HEK293 (cell line): ENCODE data around the gene CLCN2.
A peak's percentile ranks its signal among the peaks of the same experiment; 100 is the strongest.

Source experiments
- CTCF ChIA-PET: fragments of 350-600 bp; formaldehyde crosslinking; extraction: SDS; loops from one replicate; lab custom pipeline; 2021; ENCODE audit warnings: antibody characterized with exemption; lab: Yijun Ruan, JAX
- POLR2A ChIA-PET: fragments of 300-600 bp; formaldehyde crosslinking; extraction: SDS; loops from one replicate; lab custom pipeline; 2020; ENCODE audit warnings: antibody characterized with exemption, inconsistent platforms; lab: Yijun Ruan, JAX
- H3K27ac ChIP-seq: fragments of 200-500 bp; sonication (Bioruptor generic); 2 replicates; pipeline ENCODE4 v1.5.1; 2014; ENCODE audit warnings: low read depth, low read length, control low read depth, inconsistent platforms; ENCODE audit errors: extremely low read depth
- H3K36me3 ChIP-seq, 2 experiments: fragments of 200-500 bp in 1 of 2; sonication (Bioruptor generic) in 1 of 2; 1 replicate in 1 of 2; 2 replicates in 1 of 2; pipeline ENCODE4 v1.5.1; 2014 to 2017; ENCODE audit warnings: inconsistent platforms in 2 of 2, low read length in 2 of 2; ENCODE audit not compliant: control insufficient read depth in 2 of 2, insufficient read depth in 1 of 2
- H3K4me1 ChIP-seq: fragments of 200-500 bp; sonication (Bioruptor generic); 2 replicates; pipeline ENCODE4 v1.5.1; 2014; ENCODE audit warnings: mild to moderate bottlenecking, low read length, inconsistent platforms; ENCODE audit not compliant: control insufficient read depth, insufficient read depth
- H3K4me3 ChIP-seq: 2 replicates; pipeline ENCODE4 v1.5.1; 2011; ENCODE audit warnings: low read depth, mild to moderate bottlenecking, control low read depth, low read length, moderate library complexity
- H3K9me3 ChIP-seq: fragments of 200-500 bp; sonication (Bioruptor generic); 2 replicates; pipeline ENCODE4 v1.5.1; 2014; ENCODE audit warnings: low read depth, low read length, inconsistent platforms; ENCODE audit not compliant: control insufficient read depth, insufficient read depth
- GLI2 ChIP-seq: fragments of 450-650 bp; formaldehyde crosslinking; IDR thresholded peaks from 2 replicates; pipeline ENCODE4; 2017; ENCODE audit warnings: missing biosample characterization, missing genetic modification characterization, low read depth, borderline replicate concordance
- HOXC10 ChIP-seq: sonication (generic); formaldehyde crosslinking; IDR thresholded peaks from 2 replicates; pipeline ENCODE4 v1.8.1; 2023; ENCODE audit warnings: mild to moderate bottlenecking, missing genetic modification reagents
- KLF8 ChIP-seq: fragments of 450-650 bp; formaldehyde crosslinking; IDR thresholded peaks from 2 replicates; pipeline ENCODE4 v1.5.1; 2016; ENCODE audit warnings: missing biosample characterization, missing genetic modification characterization
- MYNN ChIP-seq: fragments of 450-650 bp; formaldehyde crosslinking; IDR thresholded peaks from 2 replicates; pipeline ENCODE4 v1.5.1; 2016; ENCODE audit warnings: missing biosample characterization, missing genetic modification characterization, borderline replicate concordance
- PRDM6 ChIP-seq: fragments of 450-650 bp; formaldehyde crosslinking; IDR thresholded peaks from 2 replicates; pipeline ENCODE4 v1.5.1; 2017; ENCODE audit warnings: missing biosample characterization, missing genetic modification characterization
- SP7 ChIP-seq: fragments of 450-650 bp; formaldehyde crosslinking; IDR thresholded peaks from 2 replicates; pipeline ENCODE4 v1.5.1; 2016; ENCODE audit warnings: missing biosample characterization, missing genetic modification characterization
- YY1 ChIP-seq: fragments of 450-650 bp; formaldehyde crosslinking; IDR thresholded peaks from 2 replicates; pipeline ENCODE4 v1.5.1; 2018; ENCODE audit warnings: missing biosample characterization, missing genetic modification characterization
- ZBTB44 ChIP-seq: fragments of 450-650 bp; IDR thresholded peaks from 2 replicates; pipeline ENCODE4 v1.5.1; 2018; ENCODE audit warnings: missing biosample characterization, mild to moderate bottlenecking, missing genetic modification characterization
- ZBTB48 ChIP-seq: fragments of 450-650 bp; formaldehyde crosslinking; IDR thresholded peaks from 2 replicates; pipeline ENCODE4 v1.5.1; 2016; ENCODE audit warnings: missing biosample characterization, missing genetic modification characterization
- ZBTB7A ChIP-seq: fragments of 450-650 bp; formaldehyde crosslinking; IDR thresholded peaks from 2 replicates; pipeline ENCODE4 v1.5.1; 2016; ENCODE audit warnings: low read depth, missing biosample characterization, missing genetic modification characterization
- ZFP37 ChIP-seq: fragments of 450-650 bp; formaldehyde crosslinking; IDR thresholded peaks from 2 replicates; pipeline ENCODE4 v1.5.1; 2016; ENCODE audit warnings: missing biosample characterization, missing genetic modification characterization
- ZNF146 ChIP-seq: fragments of 450-650 bp; formaldehyde crosslinking; IDR thresholded peaks from 2 replicates; pipeline ENCODE4 v1.5.1; 2016; ENCODE audit warnings: missing biosample characterization, missing genetic modification characterization
- ZNF302 ChIP-seq: fragments of 450-650 bp; formaldehyde crosslinking; IDR thresholded peaks from 2 replicates; pipeline ENCODE4 v1.5.1; 2016; ENCODE audit warnings: missing biosample characterization, missing genetic modification characterization, low read depth
- ZNF311 ChIP-seq: fragments of 450-650 bp; formaldehyde crosslinking; IDR thresholded peaks from 2 replicates; pipeline ENCODE4 v1.5.1; 2017; ENCODE audit warnings: missing biosample characterization, missing genetic modification characterization, borderline replicate concordance
- ZNF324 ChIP-seq: fragments of 450-650 bp; formaldehyde crosslinking; IDR thresholded peaks from 2 replicates; pipeline ENCODE4 v1.5.1; 2016; ENCODE audit warnings: missing biosample characterization, missing genetic modification characterization
- ZNF530 ChIP-seq: fragments of 450-650 bp; formaldehyde crosslinking; IDR thresholded peaks from 2 replicates; pipeline ENCODE4 v1.5.1; 2016; ENCODE audit warnings: low read depth, missing biosample characterization, missing genetic modification characterization
- ZNF585B ChIP-seq: fragments of 450-650 bp; formaldehyde crosslinking; IDR thresholded peaks from 2 replicates; pipeline ENCODE4 v1.5.1; 2016; ENCODE audit warnings: missing biosample characterization, missing genetic modification characterization
- ZNF621 ChIP-seq: fragments of 450-650 bp; formaldehyde crosslinking; IDR thresholded peaks from 2 replicates; pipeline ENCODE4 v1.5.1; 2017; ENCODE audit warnings: missing biosample characterization, missing genetic modification characterization
- ZNF747 ChIP-seq: fragments of 450-650 bp; formaldehyde crosslinking; IDR thresholded peaks from 2 replicates; pipeline ENCODE4 v1.5.1; 2016; ENCODE audit warnings: missing biosample characterization, missing genetic modification characterization
- ZNF830 ChIP-seq: fragments of 450-650 bp; IDR thresholded peaks from 2 replicates; pipeline ENCODE4 v1.5.0; 2018; ENCODE audit warnings: missing biosample characterization, missing genetic modification characterization, low read depth, mild to moderate bottlenecking, moderate library complexity
- TF ChIP-seq, protein P1 (sequence below): fragments of 450-650 bp; formaldehyde crosslinking; optimal IDR thresholded peaks from 2 replicates; pipeline ENCODE3; 2016; ENCODE audit warnings: missing biosample characterization, mild to moderate bottlenecking, missing genetic modification characterization

CLCN2 gene

GRCh38 chr3:184300378-184300720, 61.1 kb downstream of the CLCN2 start:
- POLR2A ChIA-PET = no interaction called here
- H3K4me3 ChIP-seq = peak overlapping the region; percentile 98
- no peak overlapping the region for H3K27ac ChIP-seq
- H3K36me3 ChIP-seq = peaks cover 15 to 58% of the 10 kb centered on the region in 2 experiments; a peak in 2 of 3 replicates
- CTCF ChIA-PET = interaction anchor here (1.0 to 1.2 kb wide), 2 partner anchors 51 to 73 kb away, joined by 3 to 4 read pairs; partner anchors contain the start of gene EEF1AKMT4
- no peak for TF ChIP-seq ZNF621 (tag by site-specific recombination)
- no peak for TF ChIP-seq GLI2 (tag by site-specific recombination)
- TF ChIP-seq ZBTB48 = no peak
- no peak for TF ChIP-seq ZNF146 (tag by site-specific recombination)
- TF ChIP-seq ZNF830 (tag by site-specific recombination) = no peak
- no peak for TF ChIP-seq ZNF530
- TF ChIP-seq ZNF311 = no peak
- no peak for TF ChIP-seq ZNF747 (tag by site-specific recombination)
- TF ChIP-seq ZFP37 (tag by site-specific recombination) = no peak
- no peak for TF ChIP-seq YY1 (tag by site-specific recombination)
- no peak for TF ChIP-seq SP7 (tag by site-specific recombination)
- no peak for TF ChIP-seq PRDM6 (tag by site-specific recombination)
- no peak for TF ChIP-seq ZBTB7A
- no peak for TF ChIP-seq ZNF324 (tag by site-specific recombination)
- no peak for TF ChIP-seq KLF8 (tag by site-specific recombination)
- no peak for TF ChIP-seq ZNF585B (tag by site-specific recombination)
- TF ChIP-seq, all 188 proteins: peak for 0
- no peaks in the 10 kb centered on the region for H3K4me1 ChIP-seq
- H3K9me3 ChIP-seq = no peaks in the 10 kb centered on the region

DNA sequence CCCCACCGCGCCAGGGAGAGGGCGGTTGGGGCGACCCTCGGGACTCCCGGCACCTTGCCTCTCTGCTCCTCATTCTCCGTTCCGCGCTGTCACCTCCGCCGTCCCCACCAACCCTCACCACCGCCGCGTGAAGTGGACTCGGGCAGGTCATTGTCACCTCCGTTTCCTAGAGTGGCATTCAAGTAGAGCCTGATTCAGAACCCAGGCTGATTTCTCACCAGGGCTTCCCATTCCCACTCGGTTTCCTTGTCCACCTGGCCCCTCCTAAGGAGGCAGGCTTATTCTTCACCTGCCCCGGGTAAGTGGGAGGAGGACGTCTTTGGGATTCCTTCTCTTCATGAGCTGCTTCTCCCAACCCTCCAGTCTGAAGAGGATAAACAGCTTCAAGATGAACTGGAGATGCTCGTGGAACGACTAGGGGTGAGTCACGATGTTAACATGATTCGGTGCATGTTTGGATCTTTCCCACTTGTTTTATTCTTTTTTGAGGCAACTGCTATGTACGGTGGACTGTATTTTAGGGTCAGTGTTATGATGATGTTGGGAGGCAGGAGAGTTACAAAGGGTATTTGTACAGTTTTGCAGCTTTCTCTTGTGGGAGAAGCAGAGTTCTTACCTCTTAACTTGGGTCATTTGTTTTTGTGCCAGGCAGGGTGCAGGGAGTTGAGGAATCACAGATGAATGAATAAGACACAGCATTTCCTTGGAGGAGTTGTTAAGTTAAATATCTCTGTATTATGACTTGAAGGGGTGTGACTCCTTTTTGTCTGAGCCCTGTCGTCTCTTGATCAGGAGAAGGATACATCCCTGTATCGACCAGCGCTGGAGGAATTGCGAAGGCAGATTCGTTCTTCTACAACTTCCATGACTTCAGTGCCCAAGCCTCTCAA, 61.7 kb downstream of the CLCN2 start:
- no peak for TF ChIP-seq SP7 (tag by site-specific recombination)
- TF ChIP-seq HOXC10 (CRISPR knock-in tag) = no peak
- no peak for TF ChIP-seq ZBTB44 (tag by site-specific recombination)
- peak; percentile 37 for TF ChIP-seq ZFP37 (tag by site-specific recombination)
- 0 out of 2 replicates have a peak, but pooled peaks have one; percentile 41 for TF ChIP-seq MYNN (tag by site-specific recombination)
- TF ChIP-seq, protein P1, sequence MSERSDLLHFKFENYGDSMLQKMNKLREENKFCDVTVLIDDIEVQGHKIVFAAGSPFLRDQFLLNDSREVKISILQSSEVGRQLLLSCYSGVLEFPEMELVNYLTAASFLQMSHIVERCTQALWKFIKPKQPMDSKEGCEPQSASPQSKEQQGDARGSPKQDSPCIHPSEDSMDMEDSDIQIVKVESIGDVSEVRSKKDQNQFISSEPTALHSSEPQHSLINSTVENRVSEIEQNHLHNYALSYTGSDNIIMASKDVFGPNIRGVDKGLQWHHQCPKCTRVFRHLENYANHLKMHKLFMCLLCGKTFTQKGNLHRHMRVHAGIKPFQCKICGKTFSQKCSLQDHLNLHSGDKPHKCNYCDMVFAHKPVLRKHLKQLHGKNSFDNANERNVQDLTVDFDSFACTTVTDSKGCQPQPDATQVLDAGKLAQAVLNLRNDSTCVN (tag by site-specific recombination) = peak; percentile 57
- TF ChIP-seq ZNF302 (tag by site-specific recombination) = no peak
- H3K4me3 ChIP-seq = peak overlapping the region; percentile 98
- H3K36me3 ChIP-seq = peaks cover 15 to 52% of the 10 kb centered on the region in 2 experiments; a peak in 2 of 3 replicates
- ChIA-PET CTCF (interaction anchor here (1.0 to 1.2 kb wide), 2 partner anchors 50 to 72 kb away, joined by 3 to 4 read pairs; partner anchors contain the start of gene EEF1AKMT4), POLR2A (no interaction called here)
- H3K4me1 ChIP-seq = no peaks in the 10 kb centered on the region
- H3K9me3 ChIP-seq = no peaks in the 10 kb centered on the region
- H3K27ac ChIP-seq = peak overlapping the region; percentile 76
